ENCODE data around the gene MAN1A1.
A peak's percentile ranks its signal among the peaks of the same experiment; 100 is the strongest.

MAN1A1 gene

GRCh38 chr6:119284861-119285521 lies 64.6 kb downstream of the MAN1A1 start:
- H3K9me3 Mint-ChIP-seq, result no peaks in the 10 kb centered on the region
- no peak for TF ChIP-seq CTCF (IDR thresholded peaks at IDR 0.05; ENCODE audit: unreplicated experiment in 3 of 3)
- H3K36me3 Mint-ChIP-seq (ENCODE audit: low read depth), result peaks cover 12% of the 10 kb centered on the region
- H3K27ac Mint-ChIP-seq, result no peak overlapping the region
- H3K4me1 Mint-ChIP-seq, result peaks cover 21% of the 10 kb centered on the region
- H3K4me3 Mint-ChIP-seq, result no peak overlapping the region
- no peaks in the 10 kb centered on the region for H3K27me3 Mint-ChIP-seq (ENCODE audit: low read depth)

- peaks cover 12% of the 10 kb centered on the region for H3K36me3 Mint-ChIP-seq (ENCODE audit: low read depth)
Observed at GRCh38 chr6:119283979-119284545, 65.5 kb downstream of the MAN1A1 start.

GRCh38 chr6:119283214-119283613 lies 66.3 kb downstream of the MAN1A1 start:
- TF ChIP-seq CTCF (IDR thresholded peaks at IDR 0.05; ENCODE audit: unreplicated experiment in 3 of 3), result no peak

More at GRCh38 chr6:119283979-119284545, 65.5 kb downstream of the MAN1A1 start:
- no peaks in the 10 kb centered on the region for H3K9me3 Mint-ChIP-seq
- TF ChIP-seq CTCF (IDR thresholded peaks at IDR 0.05; ENCODE audit: unreplicated experiment in 3 of 3), result no peak
- peaks cover 21% of the 10 kb centered on the region for H3K4me1 Mint-ChIP-seq
- H3K27ac Mint-ChIP-seq, result peak overlapping the region in 1 of 3 experiments; percentile 50
- no peak overlapping the region for H3K4me3 Mint-ChIP-seq
- no peaks in the 10 kb centered on the region for H3K27me3 Mint-ChIP-seq (ENCODE audit: low read depth)

GRCh38 chr6:119280668-119281067 lies 68.9 kb downstream of the MAN1A1 start:
- peaks cover 15% of the 10 kb centered on the region for H3K36me3 Mint-ChIP-seq (ENCODE audit: low read depth)
- TF ChIP-seq CTCF (IDR thresholded peaks at IDR 0.05; ENCODE audit: unreplicated experiment in 3 of 3), result no peak
- no peaks in the 10 kb centered on the region for H3K27me3 Mint-ChIP-seq (ENCODE audit: low read depth)
- H3K4me3 Mint-ChIP-seq, result no peak overlapping the region
- H3K4me1 Mint-ChIP-seq, result peaks cover 8% of the 10 kb centered on the region
- no peaks in the 10 kb centered on the region for H3K9me3 Mint-ChIP-seq
- no peak overlapping the region for H3K27ac Mint-ChIP-seq

More at GRCh38 chr6:119283214-119283613, 66.3 kb downstream of the MAN1A1 start:
- Mint-ChIP-seq H3K27ac (peak overlapping the region; percentile 52 to 84 (median 79)), H3K36me3 (ENCODE audit: low read depth) (peaks cover 12% of the 10 kb centered on the region), H3K27me3 (ENCODE audit: low read depth) (no peaks in the 10 kb centered on the region), H3K9me3 (no peaks in the 10 kb centered on the region), H3K4me1 (peaks cover 21% of the 10 kb centered on the region), H3K4me3 (peak overlapping the region in 1 of 3 experiments; percentile 9)

GRCh38 chr6:119280080-119280479 lies 69.5 kb downstream of the MAN1A1 start:
- no peaks in the 10 kb centered on the region for H3K9me3 Mint-ChIP-seq
- no peak overlapping the region for H3K27ac Mint-ChIP-seq
- H3K27me3 Mint-ChIP-seq (ENCODE audit: low read depth), result no peaks in the 10 kb centered on the region
- peaks cover 16% of the 10 kb centered on the region for H3K36me3 Mint-ChIP-seq (ENCODE audit: low read depth)
- no peak for TF ChIP-seq CTCF (IDR thresholded peaks at IDR 0.05; ENCODE audit: unreplicated experiment in 3 of 3)
- no peak overlapping the region for H3K4me3 Mint-ChIP-seq
- H3K4me1 Mint-ChIP-seq, result peaks cover 7% of the 10 kb centered on the region

GRCh38 chr6:119278625-119279024 lies 70.9 kb downstream of the MAN1A1 start:
- Mint-ChIP-seq H3K4me1 (peaks cover 9% of the 10 kb centered on the region), H3K36me3 (ENCODE audit: low read depth) (peaks cover 14% of the 10 kb centered on the region), H3K27ac (no peak overlapping the region), H3K9me3 (no peaks in the 10 kb centered on the region), H3K27me3 (ENCODE audit: low read depth) (no peaks in the 10 kb centered on the region), H3K4me3 (no peak overlapping the region)
- TF ChIP-seq CTCF (IDR thresholded peaks at IDR 0.05; ENCODE audit: unreplicated experiment in 3 of 3), result no peak
